Heart right ventricle (tissue), 16 donors: Measurements from ENCODE around the gene DGKD. TPM values are rescaled to one million over a fixed set of nuclear protein-coding genes. Genes with fewer than 3 reads are reported as not detected.

Source experiments
- ATAC-seq, 8 donors: fragments of 200-7000 bp; cut with Tn5 transposase; one replicate each; pipeline ENCODE4 v1.9.1; 2020; ENCODE audit warnings: mild to moderate bottlenecking in 8 of 8, moderate library complexity in 8 of 8, moderate number of reproducible peaks in 1 of 8
- DNase-seq, 2 donors: peaks; one replicate each; pipeline ENCODE4 v3.0.0-alpha.2; 2020
- H3K27ac ChIP-seq, 10 donors: fragments of 200-600 bp; sonication (generic) in 2 of 10; one replicate each; pipeline versions ENCODE4 v1.5.0 to v1.8.0; 2020 to 2022; ENCODE audit warnings: mild to moderate bottlenecking in 3 of 10
- H3K27me3 ChIP-seq, 7 donors: fragments of 200-600 bp; one replicate each; pipeline ENCODE4 v1.8.0; 2021 to 2022; ENCODE audit warnings: mild to moderate bottlenecking in 2 of 7
- H3K36me3 ChIP-seq, 9 donors: fragments of 200-600 bp; sonication (generic) in 1 of 9; one replicate each; pipeline versions ENCODE4 v1.5.0 to v1.8.0; 2020 to 2022; ENCODE audit warnings: mild to moderate bottlenecking in 2 of 9
- H3K4me1 ChIP-seq, 9 donors: fragments of 200-600 bp; sonication (generic) in 1 of 9; one replicate each; pipeline versions ENCODE4 v1.5.0 to v1.8.0; 2020 to 2022; ENCODE audit warnings: mild to moderate bottlenecking in 4 of 9
- H3K4me3 ChIP-seq, 10 donors: fragments of 200-600 bp; sonication (generic) in 2 of 10; one replicate each; pipeline versions ENCODE4 v1.5.0 to v1.8.0; 2020 to 2022; ENCODE audit warnings: mild to moderate bottlenecking in 7 of 10, moderate library complexity in 2 of 10
- H3K9me3 ChIP-seq, 11 donors: fragments of 200-600 bp in 10 of 11; sonication (generic) in 2 of 11; one replicate each; pipeline versions ENCODE4 v1.5.0 to v1.8.0; 2013 to 2022; ENCODE audit warnings: mild to moderate bottlenecking in 2 of 11, control low read depth in 1 of 11, moderate library complexity in 1 of 11
- WGBS, 2 donors: extraction: QIAGEN DNeasy Blood & Tissue Kit; methylation state at CpG; one replicate each; pipeline ENCODE4 v1.1.7; 2013; ENCODE audit warnings: inconsistent platforms in 1 of 2; 5-methylcytosine and 5-hydroxymethylcytosine counted together
- intact Hi-C, 10 donors: fragments of 100-400 bp; cut with DNase I; formaldehyde crosslinking; loops; one replicate each; pipeline versions ENCODE4 v1.11.1 to v1.14.2; 2022
- polyA plus RNA-seq, 2 donors: library from polyadenylated mRNA; stranded (reverse); fragments of 200-250 nt; gene quantifications; one replicate each; pipeline ENCODE4 v1.2.3, GENCODE V29; 2013
- total RNA-seq, 10 donors: library from RNA; stranded (reverse); fragmentation: NEBNext Ultra II Directional in 3 of 10; extraction: Animal tissue kit (Norgen Biotek cat#: 25700) in 3 of 10; gene quantifications; one replicate each; pipeline versions ENCODE4 v1.2.1 to v1.2.4, GENCODE V29; 2021 to 2023
- TF ChIP-seq, protein P1 (sequence below), 9 donors: fragments of 200-600 bp; sonication (generic) in 2 of 9; IDR thresholded peaks; one replicate each; pipeline versions ENCODE4 v1.5.0 to v1.8.0; 2021 to 2022; ENCODE audit warnings: antibody characterized with exemption in 9 of 9, mild to moderate bottlenecking in 5 of 9, moderate library complexity in 1 of 9
- donor health status: Arrhythmogenic right ventricular cardiomyopathy.
- donor health status: ischemic (EF 13 %, LVEDD 7.1; RV severe dilation, severe dysfunction).
- donor health status: healthy with polysubstance abuse.
- donor health status: DM: no; HTN: yes; CAD: no.
- donor health status: DM: no; HTN: no; CAD: no.
- donor health status: ischemic (EF 25% LVEDD 6.9; RV normal size, moderate dysfunction).
- donor health status: ischemic (EF 25% LVEDD 5.7; RV mildly dilated, moderate dysfunction).
- donor health status: healthy.
- donor health status: DM: yes; HTN: yes; CAD: no.
- donor health status: Ischemic cardiomyopathy.
- donor health status: ischemic (EF 35%, LVEDD 5.7; RV mildly dilated, moderate dysfunction).
- donor health status: nonischemic (EF 11% LVEDD 7.7; RV severe dilation, severe dysfunction).
- donor health status: DM: yes; HTN: yes; CAD: no.
- donor health status: PGD.
- donor health status: ischemic (EF 29% LVEDD 5.4; RV normal size, mild dysfunction).
- donor health status: nonischemic (EF 23%, LVEDD 6.1; RV moderate dilation, normal function).

Gene DGKD
- total and polyA plus RNA-seq, 12 donors = 26.8 to 79.5 (median 44.7) TPM

DNA sequence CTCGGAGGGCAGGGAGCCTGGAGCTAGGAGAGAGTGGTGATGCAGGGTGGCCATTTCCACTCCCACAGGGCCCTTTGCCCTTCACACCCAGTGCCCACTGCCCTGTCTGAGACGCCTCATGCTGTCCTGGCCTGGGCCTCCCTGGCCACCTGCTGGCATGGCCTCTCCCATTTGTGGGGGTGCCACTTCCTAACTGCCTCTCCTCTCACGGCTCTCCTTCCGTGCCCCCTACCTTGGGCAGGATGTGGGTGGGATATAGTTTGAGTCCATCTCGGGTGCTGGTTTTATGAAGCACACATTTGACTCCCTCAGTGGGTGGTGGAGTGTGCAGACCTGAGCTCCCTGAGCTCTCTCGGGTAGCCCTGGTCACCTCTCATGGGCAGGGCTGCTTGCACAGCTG, 46.0 kb downstream of the DGKD start:
- WGBS, 2 donors = 80 to 84% methylated on average over 6 of the region's 6 CpGs
- ATAC-seq (peak in 4 of 8 donors; percentile 13 to 54 (median 20)), DNase-seq (no peak)
- no peak overlapping the region for H3K4me3 ChIP-seq
- H3K27me3 ChIP-seq = no peaks in the 10 kb centered on the region
- peaks cover 0 to 14% (median 0%) of the 10 kb centered on the region in 9 donors for H3K36me3 ChIP-seq
- H3K9me3 ChIP-seq = no peaks in the 10 kb centered on the region
- TF ChIP-seq, protein P1, sequence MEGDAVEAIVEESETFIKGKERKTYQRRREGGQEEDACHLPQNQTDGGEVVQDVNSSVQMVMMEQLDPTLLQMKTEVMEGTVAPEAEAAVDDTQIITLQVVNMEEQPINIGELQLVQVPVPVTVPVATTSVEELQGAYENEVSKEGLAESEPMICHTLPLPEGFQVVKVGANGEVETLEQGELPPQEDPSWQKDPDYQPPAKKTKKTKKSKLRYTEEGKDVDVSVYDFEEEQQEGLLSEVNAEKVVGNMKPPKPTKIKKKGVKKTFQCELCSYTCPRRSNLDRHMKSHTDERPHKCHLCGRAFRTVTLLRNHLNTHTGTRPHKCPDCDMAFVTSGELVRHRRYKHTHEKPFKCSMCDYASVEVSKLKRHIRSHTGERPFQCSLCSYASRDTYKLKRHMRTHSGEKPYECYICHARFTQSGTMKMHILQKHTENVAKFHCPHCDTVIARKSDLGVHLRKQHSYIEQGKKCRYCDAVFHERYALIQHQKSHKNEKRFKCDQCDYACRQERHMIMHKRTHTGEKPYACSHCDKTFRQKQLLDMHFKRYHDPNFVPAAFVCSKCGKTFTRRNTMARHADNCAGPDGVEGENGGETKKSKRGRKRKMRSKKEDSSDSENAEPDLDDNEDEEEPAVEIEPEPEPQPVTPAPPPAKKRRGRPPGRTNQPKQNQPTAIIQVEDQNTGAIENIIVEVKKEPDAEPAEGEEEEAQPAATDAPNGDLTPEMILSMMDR (IDR thresholded peaks at IDR 0.05) = no peak
- intact Hi-C loops = loop anchor here in 2 of 10 donors (5.0 kb wide), 1 partner anchor 42 kb away; no protein-coding TSS in a partner anchor
- no peak overlapping the region for H3K27ac ChIP-seq
- H3K4me1 ChIP-seq = peaks cover 0 to 14% (median 0%) of the 10 kb centered on the region in 9 donors

DNA sequence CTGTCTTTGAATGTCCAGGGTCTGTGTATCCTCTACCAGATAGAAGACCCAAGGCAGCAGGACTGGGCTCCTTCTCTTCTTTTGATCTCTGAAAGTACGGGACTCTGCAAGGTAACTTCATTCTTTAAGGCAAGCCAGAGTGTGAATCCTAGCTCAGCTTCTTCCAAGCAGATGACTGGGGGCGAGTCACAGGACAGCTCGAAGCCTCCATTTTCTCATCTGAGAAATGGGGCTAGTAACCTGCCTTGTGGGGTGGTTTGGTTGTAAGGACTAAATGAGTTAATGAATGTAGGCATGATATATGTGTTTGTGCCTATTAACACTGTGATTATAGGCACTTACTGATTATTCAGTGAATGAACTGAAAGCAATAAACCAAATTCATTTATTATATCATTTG, 46.7 kb downstream of the DGKD start:
- no peak overlapping the region for H3K4me3 ChIP-seq
- peaks cover 0 to 15% (median 0%) of the 10 kb centered on the region in 9 donors for H3K36me3 ChIP-seq
- peaks cover 0 to 14% (median 0%) of the 10 kb centered on the region in 9 donors for H3K4me1 ChIP-seq
- intact Hi-C loops = loop anchor here in 2 of 10 donors (5.0 kb wide), 1 partner anchor 41 kb away; no protein-coding TSS in a partner anchor
- DNase-seq (no peak), ATAC-seq (peak in 1 of 8 donors; percentile 6)
- 99% methylated on average over 3 of the region's 3 CpGs for WGBS, 2 donors
- no peaks in the 10 kb centered on the region for H3K27me3 ChIP-seq
- H3K9me3 ChIP-seq = no peaks in the 10 kb centered on the region
- TF ChIP-seq, protein P1 (IDR thresholded peaks at IDR 0.05) = no peak
- H3K27ac ChIP-seq = no peak overlapping the region

DNA sequence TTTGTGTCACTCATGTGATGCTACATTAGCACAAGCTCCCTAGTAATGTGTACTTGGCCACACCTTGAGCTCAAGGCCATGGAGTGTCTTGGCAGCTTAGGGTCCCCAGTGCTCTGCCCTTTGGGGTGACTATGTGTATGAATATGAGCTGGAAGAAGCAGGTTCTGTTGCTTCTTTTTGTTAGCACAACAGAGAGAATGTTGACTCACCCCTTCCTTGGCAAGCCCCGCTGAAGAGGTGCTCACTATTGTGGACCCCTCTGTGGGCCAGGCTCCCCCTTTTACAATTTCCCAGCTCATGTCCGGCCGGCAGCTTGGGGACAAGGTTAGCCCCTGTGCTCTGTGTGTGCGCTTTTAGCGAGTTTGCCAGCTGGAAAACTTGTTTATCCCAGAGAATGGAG, 48.1 kb downstream of the DGKD start:
- no peak for DNase-seq
- peaks cover 0 to 14% (median 0%) of the 10 kb centered on the region in 9 donors for H3K4me1 ChIP-seq
- no peak overlapping the region for H3K4me3 ChIP-seq
- WGBS, 2 donors = 84 to 85% methylated on average over 5 of the region's 5 CpGs
- no peaks in the 10 kb centered on the region for H3K9me3 ChIP-seq
- ATAC-seq = no peak
- TF ChIP-seq, protein P1 (IDR thresholded peaks at IDR 0.05) = no peak
- no peaks in the 10 kb centered on the region for H3K27me3 ChIP-seq
- H3K27ac ChIP-seq = no peak overlapping the region
- H3K36me3 ChIP-seq = peaks cover 0 to 20% (median 0%) of the 10 kb centered on the region in 9 donors
- intact Hi-C loops = loop anchor here in 3 of 10 donors (2.0 to 5.0 kb wide), 2 partner anchors 40 kb away; no protein-coding TSS in a partner anchor

DNA sequence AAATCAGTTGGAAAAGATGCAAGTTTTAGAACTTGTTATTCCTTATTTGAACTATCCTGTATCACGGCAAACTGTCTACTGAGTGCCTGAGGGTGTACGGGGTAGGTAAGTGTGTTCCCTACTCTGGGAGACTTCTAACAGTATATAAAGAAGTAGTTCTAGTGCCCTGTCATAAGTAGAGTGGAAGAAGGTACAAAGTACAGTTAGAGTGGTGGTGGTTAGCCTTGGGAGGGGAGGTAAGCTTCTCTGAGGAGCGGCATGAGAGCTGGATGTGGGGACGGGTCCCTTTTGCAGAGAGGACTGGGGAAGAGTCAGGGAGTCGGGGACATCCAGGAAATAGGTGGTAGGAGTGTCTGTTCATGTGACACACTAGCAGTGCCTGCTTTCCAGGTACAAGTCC, 48.5 kb downstream of the DGKD start:
- Histone ChIP-seq H3K27ac (no peak overlapping the region), H3K36me3 (peaks cover 0 to 20% (median 0%) of the 10 kb centered on the region in 9 donors), H3K9me3 (no peaks in the 10 kb centered on the region), H3K4me3 (no peak overlapping the region), H3K4me1 (peaks cover 0 to 14% (median 0%) of the 10 kb centered on the region in 9 donors), H3K27me3 (no peaks in the 10 kb centered on the region)
- WGBS, 2 donors = 87 to 88% methylated on average over 5 of the region's 5 CpGs
- ATAC-seq (no peak), DNase-seq (no peak)
- intact Hi-C loops = loop anchor here in 3 of 10 donors (2.0 to 5.0 kb wide), 2 partner anchors 40 kb away; no protein-coding TSS in a partner anchor
- TF ChIP-seq, protein P1 (IDR thresholded peaks at IDR 0.05) = no peak
